Measurements from ENCODE around the gene EPG5. TPM values are rescaled to one million over a fixed set of nuclear protein-coding genes. Genes with fewer than 3 reads are reported as not detected.

The EPG5 gene
- total and polyA plus RNA-seq, 2 experiments from 2014 or later = 4.6 to 32.1 TPM

DNA sequence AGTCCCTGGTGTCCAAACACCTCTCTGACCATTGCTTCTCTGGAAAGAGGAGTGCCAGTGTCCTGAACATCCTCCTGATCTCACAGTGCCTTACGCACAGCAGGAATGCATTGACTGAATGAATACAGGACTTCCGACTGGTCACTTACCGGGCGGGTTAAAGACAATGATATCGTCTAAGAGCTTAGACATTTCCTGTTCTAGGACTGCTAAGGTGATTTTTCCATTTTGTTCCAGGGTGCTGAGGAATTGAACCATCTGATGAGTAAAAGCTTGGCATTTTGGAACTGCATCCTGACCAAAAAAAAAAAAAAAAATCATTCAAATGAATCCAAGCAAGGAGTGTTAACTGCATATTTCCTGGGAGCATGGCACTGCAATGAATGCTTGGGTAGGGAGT is 101.7 kb downstream of the EPG5 start:
- Histone ChIP-seq H3K9me2 (replicated peaks; ENCODE audit: insufficient read depth) (no peaks in the 10 kb centered on the region), H3K4me1 (ENCODE audit: insufficient read depth) (no peaks in the 10 kb centered on the region), H3K27ac (no peak overlapping the region), H3K27me3 (no peaks in the 10 kb centered on the region), H3K4me2 (no peak overlapping the region), H3K4me3 (no peak overlapping the region), H2AFZ (no peak overlapping the region), H3K36me3 (replicated peaks; ENCODE audit: insufficient read depth, low read depth) (no peaks in the 10 kb centered on the region), H3K79me2 (no peaks in the 10 kb centered on the region), H3K9me3 (ENCODE audit: low read depth) (no peaks in the 10 kb centered on the region), H4K20me1 (ENCODE audit: insufficient read depth, poor library complexity, severe bottlenecking) (no peaks in the 10 kb centered on the region)
- TF ChIP-seq EZH2phosphoT487 (IDR thresholded peaks at IDR 0.05; ENCODE audit: low read depth, severe bottlenecking, unreplicated experiment) (no peak), EZH2 (IDR thresholded peaks at IDR 0.05; ENCODE audit: borderline replicate concordance) (no peak)
- TF ChIP-seq, protein P1, sequence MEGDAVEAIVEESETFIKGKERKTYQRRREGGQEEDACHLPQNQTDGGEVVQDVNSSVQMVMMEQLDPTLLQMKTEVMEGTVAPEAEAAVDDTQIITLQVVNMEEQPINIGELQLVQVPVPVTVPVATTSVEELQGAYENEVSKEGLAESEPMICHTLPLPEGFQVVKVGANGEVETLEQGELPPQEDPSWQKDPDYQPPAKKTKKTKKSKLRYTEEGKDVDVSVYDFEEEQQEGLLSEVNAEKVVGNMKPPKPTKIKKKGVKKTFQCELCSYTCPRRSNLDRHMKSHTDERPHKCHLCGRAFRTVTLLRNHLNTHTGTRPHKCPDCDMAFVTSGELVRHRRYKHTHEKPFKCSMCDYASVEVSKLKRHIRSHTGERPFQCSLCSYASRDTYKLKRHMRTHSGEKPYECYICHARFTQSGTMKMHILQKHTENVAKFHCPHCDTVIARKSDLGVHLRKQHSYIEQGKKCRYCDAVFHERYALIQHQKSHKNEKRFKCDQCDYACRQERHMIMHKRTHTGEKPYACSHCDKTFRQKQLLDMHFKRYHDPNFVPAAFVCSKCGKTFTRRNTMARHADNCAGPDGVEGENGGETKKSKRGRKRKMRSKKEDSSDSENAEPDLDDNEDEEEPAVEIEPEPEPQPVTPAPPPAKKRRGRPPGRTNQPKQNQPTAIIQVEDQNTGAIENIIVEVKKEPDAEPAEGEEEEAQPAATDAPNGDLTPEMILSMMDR (IDR thresholded peaks at IDR 0.05; ENCODE audit: poor library complexity) = no peak
- DNase-seq (ENCODE audit: low spot score) = no peak
- WGBS (ENCODE audit: low lambda C conversion rate, missing lambda C conversion rate) = 96% methylated on average over 5 of the region's 5 CpGs

DNA sequence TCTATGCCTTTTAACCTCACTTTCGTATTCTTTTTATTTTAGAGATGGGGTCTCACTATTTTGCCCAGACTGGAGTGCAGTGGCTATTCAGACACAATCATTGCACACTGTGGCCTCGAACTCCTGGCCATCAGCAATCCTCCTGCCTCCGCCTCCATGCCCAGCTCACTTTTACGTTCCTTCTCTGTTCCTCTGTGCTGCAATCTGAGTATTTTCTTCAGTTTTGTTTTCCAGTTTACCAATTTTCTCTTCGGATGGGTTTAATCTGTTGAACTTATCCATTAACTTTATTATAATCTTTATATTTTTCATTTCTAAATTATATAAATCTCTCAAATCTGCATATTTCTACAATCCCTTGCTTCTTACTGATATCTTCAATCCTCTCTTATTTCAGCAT is 103.0 kb downstream of the EPG5 start:
- Histone ChIP-seq H3K27ac (no peak overlapping the region), H3K79me2 (no peaks in the 10 kb centered on the region), H3K4me1 (ENCODE audit: insufficient read depth) (no peaks in the 10 kb centered on the region), H3K4me3 (no peak overlapping the region), H3K9me2 (replicated peaks; ENCODE audit: insufficient read depth) (no peaks in the 10 kb centered on the region), H3K36me3 (replicated peaks; ENCODE audit: insufficient read depth, low read depth) (no peaks in the 10 kb centered on the region), H4K20me1 (ENCODE audit: insufficient read depth, poor library complexity, severe bottlenecking) (no peaks in the 10 kb centered on the region), H2AFZ (no peak overlapping the region), H3K27me3 (no peaks in the 10 kb centered on the region), H3K9me3 (ENCODE audit: low read depth) (no peaks in the 10 kb centered on the region), H3K4me2 (no peak overlapping the region)
- no peak for TF ChIP-seq EZH2phosphoT487 (IDR thresholded peaks at IDR 0.05; ENCODE audit: low read depth, severe bottlenecking, unreplicated experiment)
- TF ChIP-seq, protein P1 (IDR thresholded peaks at IDR 0.05; ENCODE audit: poor library complexity) = no peak
- TF ChIP-seq EZH2 (IDR thresholded peaks at IDR 0.05; ENCODE audit: borderline replicate concordance) = no peak
- 100% methylated on average over 5 of the region's 5 CpGs for WGBS (ENCODE audit: low lambda C conversion rate, missing lambda C conversion rate)
- DNase-seq (ENCODE audit: low spot score) = no peak

DNA sequence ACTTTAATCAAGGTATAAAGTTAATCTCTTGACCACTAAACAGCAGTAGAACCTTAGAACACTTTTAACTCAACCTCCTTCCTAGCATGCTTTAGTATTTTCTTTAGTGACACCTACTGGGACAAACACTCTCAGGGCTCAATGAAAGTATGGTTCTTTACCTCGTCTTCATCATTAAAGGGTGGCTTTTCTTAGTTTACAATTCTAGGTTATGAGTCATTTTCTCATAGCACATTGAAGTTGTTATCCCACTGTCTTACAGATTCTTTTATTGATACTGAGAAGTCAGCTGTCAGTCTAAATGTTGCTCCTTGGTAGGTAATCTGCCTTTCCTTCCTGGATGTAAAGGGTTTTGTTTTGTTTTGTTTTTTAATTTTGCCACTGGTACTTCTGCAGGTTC is 103.7 kb downstream of the EPG5 start:
- no peak overlapping the region for H2AFZ ChIP-seq
- H3K4me1 ChIP-seq (ENCODE audit: insufficient read depth) = no peaks in the 10 kb centered on the region
- H3K9me2 ChIP-seq (replicated peaks; ENCODE audit: insufficient read depth) = no peaks in the 10 kb centered on the region
- H3K27me3 ChIP-seq = no peaks in the 10 kb centered on the region
- no peaks in the 10 kb centered on the region for H3K36me3 ChIP-seq (replicated peaks; ENCODE audit: insufficient read depth, low read depth)
- TF ChIP-seq, protein P1 (IDR thresholded peaks at IDR 0.05; ENCODE audit: poor library complexity) = no peak
- TF ChIP-seq EZH2phosphoT487 (IDR thresholded peaks at IDR 0.05; ENCODE audit: low read depth, severe bottlenecking, unreplicated experiment) (no peak), EZH2 (IDR thresholded peaks at IDR 0.05; ENCODE audit: borderline replicate concordance) (no peak)
- no peak for DNase-seq (ENCODE audit: low spot score)
- no peaks in the 10 kb centered on the region for H3K9me3 ChIP-seq (ENCODE audit: low read depth)
- H3K27ac ChIP-seq = no peak overlapping the region
- 94% methylated on average over 1 of the region's 1 CpG for WGBS (ENCODE audit: low lambda C conversion rate, missing lambda C conversion rate)
- no peak overlapping the region for H3K4me2 ChIP-seq
- no peaks in the 10 kb centered on the region for H3K79me2 ChIP-seq
- no peak overlapping the region for H3K4me3 ChIP-seq
- H4K20me1 ChIP-seq (ENCODE audit: insufficient read depth, poor library complexity, severe bottlenecking) = no peaks in the 10 kb centered on the region

DNA sequence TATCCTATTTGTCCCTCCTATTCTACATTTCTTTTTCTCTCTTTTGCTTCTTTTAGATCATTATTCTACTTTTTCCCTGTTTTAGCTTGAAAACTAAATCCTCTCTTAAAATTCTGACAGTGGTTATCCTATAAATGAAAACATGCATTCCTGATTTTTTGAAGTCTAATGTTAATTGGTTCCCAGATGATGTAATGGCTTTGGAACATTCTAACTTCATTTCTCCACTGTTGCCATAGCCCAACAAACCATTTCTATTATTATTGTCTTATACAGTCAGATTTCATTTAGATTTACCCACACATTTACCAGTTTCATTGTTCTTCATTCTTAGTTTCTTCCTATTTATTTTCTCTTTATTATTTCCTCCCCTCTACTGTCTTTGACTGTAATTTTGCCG is 105.2 kb downstream of the EPG5 start:
- H3K36me3 ChIP-seq (replicated peaks; ENCODE audit: insufficient read depth, low read depth) = no peaks in the 10 kb centered on the region
- no peak overlapping the region for H3K4me3 ChIP-seq
- H3K4me2 ChIP-seq = no peak overlapping the region
- WGBS (ENCODE audit: low lambda C conversion rate, missing lambda C conversion rate) = 97% methylated on average over 1 of the region's 1 CpG
- H3K9me2 ChIP-seq (replicated peaks; ENCODE audit: insufficient read depth) = no peaks in the 10 kb centered on the region
- TF ChIP-seq EZH2 (IDR thresholded peaks at IDR 0.05; ENCODE audit: borderline replicate concordance) (no peak), EZH2phosphoT487 (IDR thresholded peaks at IDR 0.05; ENCODE audit: low read depth, severe bottlenecking, unreplicated experiment) (no peak)
- TF ChIP-seq, protein P1 (IDR thresholded peaks at IDR 0.05; ENCODE audit: poor library complexity) = no peak
- H3K27me3 ChIP-seq = no peaks in the 10 kb centered on the region
- no peaks in the 10 kb centered on the region for H3K9me3 ChIP-seq (ENCODE audit: low read depth)
- no peak overlapping the region for H2AFZ ChIP-seq
- H3K27ac ChIP-seq = no peak overlapping the region
- no peak for DNase-seq (ENCODE audit: low spot score)
- no peaks in the 10 kb centered on the region for H3K4me1 ChIP-seq (ENCODE audit: insufficient read depth)
- H4K20me1 ChIP-seq (ENCODE audit: insufficient read depth, poor library complexity, severe bottlenecking) = no peaks in the 10 kb centered on the region
- H3K79me2 ChIP-seq = no peaks in the 10 kb centered on the region
